OCI-LY3 (cell line): ENCODE results near the gene PAIP2.

Source experiments
- CTCF ChIP-seq: fragments of 200-600, 300-600 bp; sonication (generic); IDR thresholded peaks from 2 replicates; pipeline ENCODE4 v1.5.1; 2014; ENCODE audit warnings: antibody characterized with exemption, low read length, low read depth
- EZH2phosphoT487 ChIP-seq: fragments of 200-600 bp; shearing (Covaris generic); IDR thresholded peaks from 2 replicates; pipeline ENCODE4 v1.6.1; 2018; ENCODE audit warnings: antibody characterized with exemption, mixed run types, low read depth

DNA sequence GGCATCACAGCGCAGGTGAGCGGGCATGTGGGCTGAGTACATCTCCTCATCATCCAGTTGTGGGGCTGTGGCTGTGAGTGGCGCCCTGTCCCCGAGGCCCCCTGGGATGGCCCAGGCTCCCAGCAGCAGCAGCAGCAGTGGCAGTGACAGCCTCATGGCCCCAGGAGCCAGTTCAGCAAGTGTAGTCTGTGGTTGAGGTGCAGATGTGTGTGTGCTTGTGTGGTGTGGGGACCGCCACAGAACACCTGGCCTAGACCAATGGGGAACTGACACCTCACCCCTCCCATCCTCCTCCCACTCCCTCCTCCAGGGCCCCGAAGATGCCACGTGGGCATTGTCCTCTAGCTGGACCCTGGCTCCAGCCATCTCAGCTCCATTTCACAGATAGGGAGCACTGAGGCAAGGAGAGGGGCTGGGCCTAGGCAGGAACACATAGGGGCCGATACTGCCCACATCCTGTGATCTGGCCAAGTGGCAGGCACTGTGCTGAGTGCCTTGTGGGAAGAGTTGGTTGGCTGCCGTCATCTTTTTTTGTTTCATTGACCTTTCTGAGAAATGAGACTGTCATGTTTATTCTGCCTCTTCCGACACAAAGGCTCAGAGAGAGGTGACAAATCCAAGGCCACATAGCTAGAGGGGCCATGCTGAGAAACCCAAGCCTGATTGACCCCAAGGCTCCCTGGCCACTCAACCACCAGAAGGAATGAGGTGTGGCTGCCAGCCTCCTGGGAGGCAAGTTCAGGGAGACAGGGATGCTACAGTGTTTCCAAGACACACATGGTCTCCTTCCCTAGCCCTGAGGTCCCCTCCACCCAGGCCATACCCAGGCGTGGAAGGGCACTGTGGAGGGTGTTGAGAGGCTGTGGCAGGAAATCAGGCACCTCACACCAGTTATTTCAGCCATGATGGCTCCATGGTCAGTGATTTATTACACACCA is 48.3 kb downstream of the PAIP2 start, which contains the start of gene MZB1:
- no peak for TF ChIP-seq CTCF
- no peak for TF ChIP-seq EZH2phosphoT487
